Transverse colon (tissue), 4 donors: ENCODE results near the gene CTCF.

ENCODE experiments used
- POLR2A ChIP-seq: fragments of 450-650 bp; IDR thresholded peaks from one replicate; pipeline ENCODE4 v1.6.1; 2016; ENCODE audit warnings: antibody characterized with exemption, mild to moderate bottlenecking, moderate library complexity
- POLR2AphosphoS5 ChIP-seq, 3 donors: sonication (generic); formaldehyde crosslinking; IDR thresholded peaks; one replicate each; pipeline ENCODE4 v1.6.1; 2016; ENCODE audit warnings: antibody characterized with exemption in 3 of 3
- TF ChIP-seq, protein P1 (sequence below), 5 experiments: fragments of 200-600 bp in 3 of 5; fragments of 450-650 bp in 2 of 5; sonication (generic) in 3 of 5; IDR thresholded peaks; 1 replicate in 2 of 5; 2 replicates in 3 of 5; pipeline ENCODE4 v1.5.1; 2016 to 2017; ENCODE audit warnings: antibody characterized with exemption in 5 of 5, inconsistent platforms in 3 of 5, mild to moderate bottlenecking in 2 of 5, moderate library complexity in 1 of 5

DNA sequence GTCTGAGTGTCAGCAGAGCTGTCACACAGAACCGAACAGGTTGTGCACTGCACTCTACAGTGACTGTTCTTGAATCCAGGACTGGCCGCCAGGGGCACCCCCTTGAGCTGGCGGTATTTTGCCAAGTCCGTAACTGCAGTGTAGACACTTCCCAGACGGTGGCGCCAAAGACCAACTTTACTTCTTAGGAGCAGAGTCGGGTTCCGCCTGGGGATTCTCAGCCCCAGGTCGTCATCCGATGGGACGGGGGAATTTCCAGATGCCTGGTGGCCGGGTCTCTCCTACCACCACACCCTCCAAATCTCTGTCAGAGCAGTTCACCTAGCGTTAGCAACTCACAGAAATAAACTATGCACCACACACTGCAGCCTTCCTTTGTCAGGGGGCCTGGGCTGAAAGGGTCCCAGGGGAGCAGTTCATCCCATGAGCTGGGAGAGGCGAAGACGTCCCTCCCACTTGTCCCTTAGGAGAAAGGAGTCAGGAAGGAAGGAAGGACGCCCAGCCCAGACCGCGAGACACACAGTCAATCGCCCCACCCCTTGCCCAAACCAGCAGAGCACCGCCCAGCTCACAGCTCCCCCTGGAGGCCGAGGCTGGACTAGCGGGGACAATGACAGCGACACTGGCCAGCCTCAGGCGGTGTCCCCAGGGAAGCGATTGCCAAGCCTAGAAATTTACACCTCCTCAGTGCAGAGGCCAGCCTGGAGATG, 41.1 kb upstream of the CTCF start:
- TF ChIP-seq POLR2A (peak; percentile 33), POLR2AphosphoS5 (IDR thresholded peaks at IDR 0.05) (peak; percentile 44 to 64 (median 56))
- TF ChIP-seq, protein P1, sequence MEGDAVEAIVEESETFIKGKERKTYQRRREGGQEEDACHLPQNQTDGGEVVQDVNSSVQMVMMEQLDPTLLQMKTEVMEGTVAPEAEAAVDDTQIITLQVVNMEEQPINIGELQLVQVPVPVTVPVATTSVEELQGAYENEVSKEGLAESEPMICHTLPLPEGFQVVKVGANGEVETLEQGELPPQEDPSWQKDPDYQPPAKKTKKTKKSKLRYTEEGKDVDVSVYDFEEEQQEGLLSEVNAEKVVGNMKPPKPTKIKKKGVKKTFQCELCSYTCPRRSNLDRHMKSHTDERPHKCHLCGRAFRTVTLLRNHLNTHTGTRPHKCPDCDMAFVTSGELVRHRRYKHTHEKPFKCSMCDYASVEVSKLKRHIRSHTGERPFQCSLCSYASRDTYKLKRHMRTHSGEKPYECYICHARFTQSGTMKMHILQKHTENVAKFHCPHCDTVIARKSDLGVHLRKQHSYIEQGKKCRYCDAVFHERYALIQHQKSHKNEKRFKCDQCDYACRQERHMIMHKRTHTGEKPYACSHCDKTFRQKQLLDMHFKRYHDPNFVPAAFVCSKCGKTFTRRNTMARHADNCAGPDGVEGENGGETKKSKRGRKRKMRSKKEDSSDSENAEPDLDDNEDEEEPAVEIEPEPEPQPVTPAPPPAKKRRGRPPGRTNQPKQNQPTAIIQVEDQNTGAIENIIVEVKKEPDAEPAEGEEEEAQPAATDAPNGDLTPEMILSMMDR (IDR thresholded peaks at IDR 0.05), result peak; percentile 72 to 98 (median 84)
